HG03159 (cell line): Measurements from ENCODE around the gene IL1R2.

Experiments
- ATAC-seq: cut with Tn5 transposase; IDR thresholded peaks from one replicate; pipeline ENCODE4 v1.9.1; 2021; ENCODE audit warnings: mild to moderate bottlenecking, moderate library complexity; ENCODE audit not compliant: unreplicated experiment

IL1R2 gene

GRCh38 chr2:102016399-102016955, 24.7 kb downstream of the IL1R2 start:
- ATAC-seq: no peak

- ATAC-seq: no peak
These were observed 27.2 kb downstream of the IL1R2 start for GRCh38 chr2:102018823-102019445.

GRCh38 chr2:102020596-102021170, 28.9 kb downstream of the IL1R2 start:
- peak; percentile 60 for ATAC-seq

GRCh38 chr2:102021779-102022178, 30.0 kb downstream of the IL1R2 start:
- ATAC-seq: no peak

- ATAC-seq: no peak
These were observed 31.3 kb downstream of the IL1R2 start for GRCh38 chr2:102022884-102023539.

GRCh38 chr2:102024410-102024809, 32.6 kb downstream of the IL1R2 start:
- no peak for ATAC-seq

- peak; percentile 77 for ATAC-seq
These were observed 33.3 kb downstream of the IL1R2 start for GRCh38 chr2:102025016-102025501.

GRCh38 chr2:102025583-102026267, 34.0 kb downstream of the IL1R2 start:
- ATAC-seq: peak; percentile 47

GRCh38 chr2:102027036-102027980, 35.5 kb downstream of the IL1R2 start:
- no peak for ATAC-seq

- ATAC-seq: no peak
These were observed 36.7 kb downstream of the IL1R2 start for GRCh38 chr2:102028470-102028869.

GRCh38 chr2:102029405-102029804, 37.6 kb downstream of the IL1R2 start:
- no peak for ATAC-seq

GRCh38 chr2:102029952-102030351, 38.2 kb downstream of the IL1R2 start:
- ATAC-seq: no peak

GRCh38 chr2:102030502-102030854, 38.7 kb downstream of the IL1R2 start:
- no peak for ATAC-seq

GRCh38 chr2:102030855-102031527, 39.2 kb downstream of the IL1R2 start:
- no peak for ATAC-seq

GRCh38 chr2:102032368-102033030, 40.7 kb downstream of the IL1R2 start:
- ATAC-seq: no peak

- ATAC-seq: peak; percentile 84
These were observed 41.4 kb downstream of the IL1R2 start for GRCh38 chr2:102033031-102033749.

GRCh38 chr2:102033750-102034682, 42.3 kb downstream of the IL1R2 start:
- no peak for ATAC-seq
